OCI-LY1 (cell line): ENCODE measurements around the gene ELAC2.

Experiments used
- EZH2 ChIP-seq: fragments of 200-600 bp; sonication (generic), shearing (Covaris generic); IDR thresholded peaks from 2 replicates; pipeline ENCODE4 v1.8.0; 2017; ENCODE audit warnings: borderline replicate concordance, mixed run types, mild to moderate bottlenecking, antibody characterized with exemption, low read length, moderate library complexity, mixed read lengths
- TF ChIP-seq, protein P1 (sequence below): fragments of 200-600 bp; sonication (generic), shearing (Covaris generic); IDR thresholded peaks from 2 replicates; pipeline ENCODE4 v1.5.1; 2017; ENCODE audit warnings: mild to moderate bottlenecking, antibody characterized with exemption, low read length, moderate library complexity, mixed read lengths

DNA sequence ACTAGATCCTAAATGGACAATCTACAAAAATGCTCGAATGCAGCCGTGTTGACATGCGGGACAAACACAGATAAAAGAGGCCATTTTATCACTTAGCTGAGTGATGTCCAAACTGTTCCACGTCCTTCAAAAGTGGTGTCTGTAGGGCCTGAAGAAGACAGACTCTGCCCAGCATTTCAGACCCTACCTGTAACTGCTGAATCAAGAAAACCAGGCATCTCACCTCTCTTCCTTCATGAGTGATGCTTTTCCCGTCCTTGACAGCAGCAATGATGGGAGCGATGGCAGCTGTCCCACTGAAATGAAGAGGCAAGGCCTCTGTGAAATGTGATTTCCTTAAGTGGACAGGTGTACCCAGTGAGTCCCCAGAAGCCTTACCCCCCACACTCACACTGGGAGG lies 12.3 kb downstream of the ELAC2 start:
- TF ChIP-seq, protein P1, sequence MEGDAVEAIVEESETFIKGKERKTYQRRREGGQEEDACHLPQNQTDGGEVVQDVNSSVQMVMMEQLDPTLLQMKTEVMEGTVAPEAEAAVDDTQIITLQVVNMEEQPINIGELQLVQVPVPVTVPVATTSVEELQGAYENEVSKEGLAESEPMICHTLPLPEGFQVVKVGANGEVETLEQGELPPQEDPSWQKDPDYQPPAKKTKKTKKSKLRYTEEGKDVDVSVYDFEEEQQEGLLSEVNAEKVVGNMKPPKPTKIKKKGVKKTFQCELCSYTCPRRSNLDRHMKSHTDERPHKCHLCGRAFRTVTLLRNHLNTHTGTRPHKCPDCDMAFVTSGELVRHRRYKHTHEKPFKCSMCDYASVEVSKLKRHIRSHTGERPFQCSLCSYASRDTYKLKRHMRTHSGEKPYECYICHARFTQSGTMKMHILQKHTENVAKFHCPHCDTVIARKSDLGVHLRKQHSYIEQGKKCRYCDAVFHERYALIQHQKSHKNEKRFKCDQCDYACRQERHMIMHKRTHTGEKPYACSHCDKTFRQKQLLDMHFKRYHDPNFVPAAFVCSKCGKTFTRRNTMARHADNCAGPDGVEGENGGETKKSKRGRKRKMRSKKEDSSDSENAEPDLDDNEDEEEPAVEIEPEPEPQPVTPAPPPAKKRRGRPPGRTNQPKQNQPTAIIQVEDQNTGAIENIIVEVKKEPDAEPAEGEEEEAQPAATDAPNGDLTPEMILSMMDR = no peak
- TF ChIP-seq EZH2 = no peak
